Activated naive CD8-positive, alpha-beta T cell treated with anti-CD3 and anti-CD28 coated beads, Interleukin-2, amount 50 U/mL, for 16 hours (primary cell): ENCODE data around the gene SSPN.

Experiments
- DNase-seq: peaks from one replicate; pipeline ENCODE4 v3.0.0-alpha.2; 2020; ENCODE audit warnings: low read depth, low spot score

Gene SSPN

DNA sequence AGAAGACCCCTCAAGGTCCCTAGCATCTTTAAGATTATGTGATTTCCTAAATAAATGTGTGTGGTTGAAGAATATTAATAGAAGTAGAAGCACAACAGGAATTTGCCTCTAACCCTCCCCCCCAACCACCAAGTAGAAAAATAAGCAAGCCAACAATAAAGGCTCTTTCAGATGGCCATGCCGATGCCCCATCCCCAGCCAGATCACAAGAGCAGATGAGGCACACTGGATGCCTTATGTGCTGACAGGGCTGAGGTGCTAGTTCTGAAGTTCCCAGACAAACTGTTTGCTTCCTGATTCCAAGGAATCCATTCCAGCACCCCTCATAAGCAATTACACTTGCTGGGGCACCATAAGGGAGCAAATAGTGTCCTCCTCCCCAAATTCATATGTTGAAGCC is 90.0 kb downstream of the SSPN start:
- no peak for DNase-seq

DNA sequence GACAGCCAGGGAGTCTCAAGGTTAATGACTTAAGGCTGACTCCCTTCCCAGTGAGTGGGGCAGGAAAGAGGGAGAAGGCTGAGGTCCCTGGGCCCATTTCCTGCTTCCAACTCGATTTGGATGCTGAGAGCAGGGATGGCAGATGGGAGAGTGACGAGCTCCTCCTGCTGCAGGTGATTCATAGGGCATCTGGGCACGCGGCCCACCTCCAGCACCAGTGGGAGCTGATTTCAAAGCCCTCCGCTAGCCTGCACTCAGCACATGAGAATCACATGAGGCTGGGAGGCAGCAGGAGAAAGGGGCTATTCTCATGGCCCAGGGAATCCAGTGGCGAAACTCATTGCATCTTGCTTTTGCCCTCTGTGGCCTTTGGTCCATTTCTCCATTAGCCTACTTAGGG is 90.8 kb downstream of the SSPN start:
- DNase-seq, result no peak

DNA sequence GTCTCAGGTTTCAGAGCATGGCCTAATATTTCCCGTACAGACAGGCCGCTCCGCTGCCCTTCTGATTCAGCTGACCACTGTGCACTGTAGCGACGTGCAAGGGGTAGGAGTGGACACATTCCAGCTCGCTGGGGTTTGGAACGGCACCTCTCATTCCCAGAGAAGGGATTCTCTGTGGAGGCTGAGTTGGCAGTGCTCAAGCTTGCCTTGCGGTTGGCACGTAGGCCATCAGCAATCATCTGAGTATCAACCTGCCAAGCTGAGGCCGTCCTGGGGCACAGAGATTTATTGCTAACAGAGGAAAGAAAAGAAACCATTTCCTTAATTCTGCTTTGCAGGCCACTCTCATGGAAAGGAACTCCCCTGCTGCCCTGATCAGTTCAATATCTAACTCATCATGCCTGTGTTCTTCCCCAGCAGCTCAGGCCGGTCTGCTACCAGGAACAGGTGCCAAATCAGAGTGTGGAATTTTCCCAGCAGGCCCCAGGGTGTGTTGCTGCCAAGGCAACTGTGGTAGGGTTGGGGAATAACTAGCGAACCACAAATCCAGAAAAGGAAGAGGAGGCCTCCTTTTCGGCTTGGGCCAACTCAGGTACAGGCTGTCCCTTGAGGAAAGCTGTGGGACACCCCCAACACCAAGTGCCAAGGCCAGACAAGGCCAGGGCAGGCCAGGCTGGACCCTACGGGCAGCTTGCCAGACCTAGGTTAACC is 92.5 kb downstream of the SSPN start:
- no peak for DNase-seq

DNA sequence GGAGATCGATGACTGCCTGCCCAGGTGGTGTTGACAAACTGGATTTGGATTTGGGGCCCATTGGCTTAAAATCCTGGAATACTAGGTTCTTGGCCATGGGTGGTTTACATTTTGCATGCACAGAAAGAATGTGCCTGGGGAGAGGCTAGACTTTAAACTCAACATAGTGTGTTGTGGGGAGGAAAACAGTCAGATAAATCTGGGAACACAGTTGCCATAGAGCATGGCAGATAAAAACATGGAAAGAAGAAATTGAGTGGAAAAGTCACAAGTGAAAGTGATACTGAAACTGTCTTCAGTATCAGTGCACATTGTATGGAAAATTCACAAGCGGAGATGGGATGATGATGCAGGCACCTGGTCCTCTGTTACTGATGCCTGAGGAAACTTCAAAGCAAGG is 95.2 kb downstream of the SSPN start:
- DNase-seq, result no peak

DNA sequence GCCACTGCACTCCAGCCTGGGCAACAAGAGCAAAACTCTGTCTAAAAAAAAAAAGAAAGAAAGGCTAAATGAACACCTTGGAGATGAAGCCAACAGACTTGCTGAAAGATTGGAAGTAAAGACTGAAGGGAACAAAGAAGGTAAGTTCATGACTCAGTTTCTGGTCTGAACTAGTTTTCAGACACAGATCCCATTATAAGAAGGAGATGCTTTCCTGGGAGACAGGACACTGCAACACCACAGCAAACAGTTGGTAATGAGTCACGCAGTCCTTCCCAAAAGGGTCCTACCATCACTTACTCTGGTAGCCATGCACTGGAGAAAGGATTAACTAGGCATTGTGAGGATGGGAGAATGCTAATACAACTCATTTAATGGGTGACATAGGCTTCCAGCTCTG is 97.2 kb downstream of the SSPN start:
- DNase-seq, result no peak

DNA sequence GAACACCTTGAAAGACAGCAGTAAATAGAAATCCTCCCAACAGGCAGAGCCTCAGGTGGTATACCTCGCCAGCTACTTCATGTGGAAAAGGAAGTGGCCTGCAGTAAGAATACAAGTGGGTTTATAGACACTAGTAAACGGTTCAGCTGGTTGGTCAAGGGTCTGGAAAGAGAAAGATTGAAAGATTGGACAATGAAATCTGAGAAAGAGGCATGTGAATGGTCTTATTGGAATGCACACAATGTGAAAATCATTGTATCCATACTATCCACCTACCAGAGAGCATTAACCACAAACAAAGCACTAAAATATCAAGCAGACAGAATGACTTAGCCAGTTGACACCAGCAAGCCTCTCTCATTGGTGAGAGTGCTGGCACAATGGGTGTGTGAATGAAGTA is 98.2 kb downstream of the SSPN start:
- no peak for DNase-seq

DNA sequence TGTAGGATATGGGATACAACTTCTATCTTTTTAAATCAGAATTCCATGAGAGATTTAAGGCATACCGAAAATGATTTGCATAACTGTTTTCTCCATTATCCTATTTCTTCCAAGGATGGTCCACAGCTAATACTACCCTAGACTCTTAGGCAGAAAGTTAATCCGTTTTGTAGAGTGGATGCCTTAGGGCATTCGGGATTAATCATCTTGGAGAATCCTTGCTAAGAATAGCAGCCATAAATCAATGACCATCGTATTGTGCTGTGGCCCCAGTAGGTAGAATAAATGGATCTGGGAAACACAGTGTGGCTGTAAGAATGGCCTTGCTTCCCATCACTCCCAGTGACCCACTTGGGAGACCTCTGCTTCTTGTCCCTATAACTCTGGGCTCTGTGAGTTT is 99.6 kb downstream of the SSPN start:
- DNase-seq, result no peak

DNA sequence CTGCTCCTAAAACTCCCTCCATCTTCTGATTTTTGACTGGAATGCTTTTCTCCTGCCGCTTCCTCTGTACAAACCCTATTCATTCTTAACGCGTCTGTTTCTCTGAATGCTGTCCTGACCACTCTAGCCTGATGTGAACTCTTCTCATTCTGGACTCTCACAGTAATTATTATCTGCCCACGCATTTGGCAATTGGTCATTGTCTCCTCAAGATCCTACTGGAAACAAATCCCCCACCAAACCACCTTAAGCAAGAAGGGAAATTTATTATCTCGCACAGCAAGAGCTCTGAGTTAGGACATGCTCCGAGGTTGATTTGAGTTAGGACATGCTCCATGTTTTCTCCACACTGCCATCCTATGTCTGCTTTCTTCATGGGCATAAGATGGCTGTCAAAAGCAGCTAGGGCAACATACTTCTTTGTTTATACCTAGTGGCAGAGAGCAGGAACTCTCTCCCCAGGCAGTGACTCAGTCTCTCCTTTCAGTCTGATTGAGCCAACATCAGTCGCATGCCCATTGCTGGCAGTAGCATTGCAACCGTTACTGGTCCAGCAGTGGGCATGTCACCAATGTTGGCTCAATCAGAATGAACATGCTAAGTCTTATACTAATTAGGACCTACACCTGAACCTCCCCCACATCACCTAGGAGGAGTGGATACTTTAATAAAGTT is 102.2 kb downstream of the SSPN start:
- DNase-seq, result no peak

DNA sequence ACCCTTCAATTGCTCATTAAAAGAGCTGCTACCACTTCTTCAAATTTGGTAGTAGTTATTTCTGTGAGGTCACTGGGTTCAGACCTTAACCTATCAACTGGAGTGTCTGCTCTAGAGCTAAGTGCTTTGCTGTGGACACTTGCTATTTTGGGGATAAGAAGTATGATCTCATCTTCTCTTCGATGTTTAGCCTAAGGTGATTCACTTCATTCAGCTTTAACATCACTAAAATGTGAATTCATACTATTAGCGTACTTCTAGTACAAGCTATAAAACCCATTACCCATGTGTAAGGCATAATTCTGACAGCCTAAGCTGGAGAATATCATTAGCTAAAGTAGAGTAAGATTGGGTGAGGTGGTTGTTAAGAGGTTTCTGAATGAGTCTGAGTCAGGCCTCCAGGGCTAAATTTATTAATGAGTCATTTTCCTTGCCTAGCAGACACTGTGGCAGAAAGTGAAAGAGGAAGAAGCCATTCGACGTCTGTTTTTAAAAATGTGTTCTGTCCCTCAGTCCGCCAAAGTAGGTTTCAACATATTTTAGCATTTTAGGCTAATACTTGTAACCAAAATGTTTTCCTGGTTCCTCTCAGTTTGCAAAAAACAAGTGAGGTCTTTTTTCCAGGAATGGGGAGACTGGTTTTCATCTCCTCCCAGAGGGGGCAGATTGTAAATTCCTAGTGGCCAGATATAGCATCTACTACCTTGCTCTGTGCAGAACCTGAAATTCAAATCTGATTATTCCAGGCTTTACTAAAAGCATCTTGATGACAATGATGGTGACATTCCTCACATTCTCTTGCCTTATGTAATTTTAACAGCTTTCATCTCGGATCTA is 103.6 kb downstream of the SSPN start:
- DNase-seq, result no peak

DNA sequence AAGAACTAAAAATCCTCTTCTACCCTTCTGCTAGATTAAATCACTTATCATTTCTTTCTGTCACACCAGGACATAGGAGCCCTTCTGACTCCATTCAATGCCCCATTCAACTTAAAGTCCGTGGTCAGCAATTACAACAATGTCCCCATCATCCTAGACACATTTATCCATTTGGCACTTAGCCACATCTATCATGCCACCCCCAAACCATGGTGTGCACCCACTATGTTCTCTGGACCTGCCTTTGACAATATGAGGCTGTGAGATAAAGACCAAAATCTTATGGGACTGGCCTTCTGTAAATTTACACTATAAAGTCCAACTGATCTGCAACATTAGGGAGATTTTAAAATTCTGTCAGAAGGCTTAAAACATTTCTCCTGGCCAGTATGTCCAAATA is 104.4 kb downstream of the SSPN start:
- DNase-seq, result no peak
